Measurements from ENCODE around the gene MAP1B. TPM values are rescaled to one million over a fixed set of nuclear protein-coding genes. Genes with fewer than 3 reads are reported as not detected.

The MAP1B gene
- total and polyA plus RNA-seq, 9 of the 15 experiments (the other 6 are each of a cell fraction or from before 2014, with no cell fraction given): 5.2 to 66.1 (median 17.3) TPM

DNA sequence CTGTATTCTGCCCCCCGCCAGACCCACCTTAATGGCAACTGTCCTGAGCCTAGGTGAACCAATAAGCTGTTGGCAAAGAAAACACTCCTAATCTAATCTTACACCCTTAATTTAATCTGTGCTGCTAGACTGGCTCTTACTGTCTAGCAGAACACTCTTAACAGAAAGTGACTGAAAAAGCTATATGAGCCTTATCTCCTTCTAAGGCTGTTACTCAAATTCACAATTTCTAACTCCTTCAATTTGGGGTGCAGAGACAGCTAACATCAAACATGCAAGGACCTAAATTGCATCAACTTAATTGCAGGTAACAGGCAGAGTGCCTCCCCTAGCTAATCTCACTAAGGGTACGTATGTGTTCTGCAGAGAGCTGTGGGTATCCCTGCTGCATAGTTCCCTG is 49.5 kb upstream of the MAP1B start:
- 0% methylated on average over 2 of the region's 2 CpGs for WGBS (ENCODE audit: insufficient coverage, low coverage, missing lambda C conversion rate)
- no TSS peak for BruUV-seq (replicated peaks)

DNA sequence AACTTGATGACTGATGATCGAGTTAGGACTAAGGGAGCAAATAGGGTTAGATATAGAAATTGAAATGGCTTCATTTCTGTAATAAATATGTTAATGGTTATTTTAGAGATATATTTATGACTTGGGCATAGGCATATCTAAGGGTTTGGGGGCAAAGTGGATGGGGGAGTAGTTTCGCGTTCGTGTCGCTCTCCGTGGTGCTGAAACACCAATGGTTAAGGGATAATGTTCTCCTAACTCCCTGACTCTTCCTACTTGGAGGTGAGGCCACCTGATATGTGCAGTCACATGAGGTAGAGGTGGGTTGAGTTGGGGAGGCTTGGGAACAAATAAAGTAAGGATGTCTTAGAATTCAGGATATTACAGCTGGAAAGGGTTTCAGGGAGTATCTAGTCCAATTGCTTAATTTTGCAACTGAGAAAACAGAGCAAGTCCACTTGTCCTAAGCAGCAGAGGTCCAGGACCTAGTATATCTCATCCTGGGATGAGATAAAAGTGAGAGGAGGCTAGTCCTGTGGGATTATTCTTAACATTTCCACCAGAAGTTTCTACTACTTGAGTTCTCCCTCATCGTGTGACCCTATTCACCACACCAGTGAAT is 44.0 kb upstream of the MAP1B start:
- ATAC-seq (peak; percentile 76), FAIRE-seq (peak; percentile 84), DNase-seq (ENCODE audit: extremely low read depth in 1 of 4, low spot score in 3 of 4) (peak; percentile 46 to 64 (median 52))
- Histone ChIP-seq H4K20me1 (replicated peaks; ENCODE audit: control insufficient read depth, insufficient read depth, low read length) (0 out of 2 replicates have a peak, but pooled peaks cover 6% of the 10 kb centered on the region), H3K79me2 (ENCODE audit: control insufficient read depth, insufficient read depth, low read length) (no peaks in the 10 kb centered on the region), H3K4me1 (replicated peaks in 1 of 2; ENCODE audit: control insufficient read depth in 2 of 2, insufficient read depth in 2 of 2, low read length in 2 of 2) (peaks cover 4% of the 10 kb centered on the region in 2 experiments; a peak in 2 of 5 replicates), H3K27ac (ENCODE audit: extremely low read depth, low read depth, low read length) (no peak overlapping the region), H3K9ac (ENCODE audit: insufficient read depth in 1 of 2, low read depth in 2 of 2, low read length in 2 of 2) (no peak overlapping the region), H3K27me3 (ENCODE audit: control insufficient read depth in 2 of 2, insufficient read depth in 2 of 2, low read length in 2 of 2) (no peaks in the 10 kb centered on the region), H3K36me3 (ENCODE audit: control insufficient read depth, insufficient read depth, low read length) (no peaks in the 10 kb centered on the region), H3K4me3 (no peak overlapping the region), H3K9me3 (replicated peaks; ENCODE audit: control insufficient read depth, insufficient read depth, low read depth, low read length) (no peaks in the 10 kb centered on the region), H2AFZ (ENCODE audit: low read depth, low read length) (no peak overlapping the region), H3K4me2 (ENCODE audit: insufficient read depth, low read length) (no peak overlapping the region), H3K9me1 (ENCODE audit: control insufficient read depth, insufficient read depth, low read length) (no peaks in the 10 kb centered on the region)
- intact Hi-C loops (cut with micrococcal nuclease) (no loop called here), in situ Hi-C loops (cut with MboI) (no loop called here)
- CTCF ChIA-PET (ENCODE audit: low intra/inter-chr PET ratio): no interaction called here
- POLR2A ChIA-PET: no interaction called here
- WGBS (ENCODE audit: insufficient coverage, low coverage, missing lambda C conversion rate): under 1% methylated on average over 7 of the region's 7 CpGs
- no TSS peak for BruUV-seq (replicated peaks)
- TF ChIP-seq BDP1 (IDR thresholded peaks at IDR 0.05; ENCODE audit: insufficient read depth, insufficient read length): no peak
- TF ChIP-seq CHD2 (IDR thresholded peaks at IDR 0.05; ENCODE audit: low read depth, low read length): no peak
- no peak for TF ChIP-seq STAT5A (IDR thresholded peaks at IDR 0.05; ENCODE audit: borderline replicate concordance, low read length)
- 0 out of 2 replicates have a peak, but pooled peaks have one; percentile 57 for TF ChIP-seq PRMT5 (CRISPR knock-in tag; IDR thresholded peaks at IDR 0.05)
- no peak for TF ChIP-seq ELF2 (CRISPR knock-in tag; IDR thresholded peaks at IDR 0.05)
- TF ChIP-seq, protein P1, sequence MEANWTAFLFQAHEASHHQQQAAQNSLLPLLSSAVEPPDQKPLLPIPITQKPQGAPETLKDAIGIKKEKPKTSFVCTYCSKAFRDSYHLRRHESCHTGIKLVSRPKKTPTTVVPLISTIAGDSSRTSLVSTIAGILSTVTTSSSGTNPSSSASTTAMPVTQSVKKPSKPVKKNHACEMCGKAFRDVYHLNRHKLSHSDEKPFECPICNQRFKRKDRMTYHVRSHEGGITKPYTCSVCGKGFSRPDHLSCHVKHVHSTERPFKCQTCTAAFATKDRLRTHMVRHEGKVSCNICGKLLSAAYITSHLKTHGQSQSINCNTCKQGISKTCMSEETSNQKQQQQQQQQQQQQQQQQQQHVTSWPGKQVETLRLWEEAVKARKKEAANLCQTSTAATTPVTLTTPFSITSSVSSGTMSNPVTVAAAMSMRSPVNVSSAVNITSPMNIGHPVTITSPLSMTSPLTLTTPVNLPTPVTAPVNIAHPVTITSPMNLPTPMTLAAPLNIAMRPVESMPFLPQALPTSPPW (CRISPR knock-in tag; IDR thresholded peaks at IDR 0.05): 0 out of 2 replicates have a peak, but pooled peaks have one; percentile 18
- TF ChIP-seq, protein P2, sequence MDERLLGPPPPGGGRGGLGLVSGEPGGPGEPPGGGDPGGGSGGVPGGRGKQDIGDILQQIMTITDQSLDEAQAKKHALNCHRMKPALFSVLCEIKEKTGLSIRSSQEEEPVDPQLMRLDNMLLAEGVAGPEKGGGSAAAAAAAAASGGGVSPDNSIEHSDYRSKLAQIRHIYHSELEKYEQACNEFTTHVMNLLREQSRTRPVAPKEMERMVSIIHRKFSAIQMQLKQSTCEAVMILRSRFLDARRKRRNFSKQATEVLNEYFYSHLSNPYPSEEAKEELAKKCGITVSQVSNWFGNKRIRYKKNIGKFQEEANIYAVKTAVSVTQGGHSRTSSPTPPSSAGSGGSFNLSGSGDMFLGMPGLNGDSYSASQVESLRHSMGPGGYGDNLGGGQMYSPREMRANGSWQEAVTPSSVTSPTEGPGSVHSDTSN (CRISPR knock-in tag; IDR thresholded peaks at IDR 0.05; ENCODE audit: low read depth): no peak
- TF ChIP-seq, protein P2 (tag; conservative IDR thresholded peaks at IDR 0.05; ENCODE audit: low read depth): no peak
- peak in 1 of 2 experiments; percentile 36; a peak in 1 of 4 replicates for TF ChIP-seq RCOR1 (IDR thresholded peaks at IDR 0.05; ENCODE audit: borderline replicate concordance in 1 of 2, low read depth in 2 of 2, low read length in 2 of 2)
- TF ChIP-seq NONO (IDR thresholded peaks at IDR 0.05; ENCODE audit: low read depth in 2 of 2, low read length in 1 of 2): no peak

More for the DNA sequence above, 49.5 kb upstream of the MAP1B start:
- H3K4me3 ChIP-seq: no peak overlapping the region
- no peak overlapping the region for H2AFZ ChIP-seq (ENCODE audit: low read depth, low read length)
- TF ChIP-seq GATAD2B (IDR thresholded peaks at IDR 0.05; ENCODE audit: borderline replicate concordance): no peak
- TF ChIP-seq MEF2D (tag; conservative IDR thresholded peaks at IDR 0.05; ENCODE audit: low read depth): no peak
- TF ChIP-seq THRAP3 (IDR thresholded peaks at IDR 0.05; ENCODE audit: borderline replicate concordance): no peak
- no peak for TF ChIP-seq NFXL1 (CRISPR knock-in tag; IDR thresholded peaks at IDR 0.05)
- ChIA-PET CTCF (ENCODE audit: low intra/inter-chr PET ratio) (no interaction called here), POLR2A (interaction anchor here (1.7 kb wide), 1 partner anchor 9 kb away, joined by 9 read pairs; no protein-coding TSS in a partner anchor)
- FAIRE-seq: no peak
- H3K9me3 ChIP-seq (replicated peaks; ENCODE audit: control insufficient read depth, insufficient read depth, low read depth, low read length): no peaks in the 10 kb centered on the region
- no peaks in the 10 kb centered on the region for H3K36me3 ChIP-seq (ENCODE audit: control insufficient read depth, insufficient read depth, low read length)
- intact Hi-C loops (cut with micrococcal nuclease) (no loop called here), in situ Hi-C loops (cut with MboI) (no loop called here)
- no peak for DNase-seq (ENCODE audit: extremely low read depth in 1 of 4, low spot score in 3 of 4)
- H3K9ac ChIP-seq (ENCODE audit: insufficient read depth in 1 of 2, low read depth in 2 of 2, low read length in 2 of 2): no peak overlapping the region
- no peaks in the 10 kb centered on the region for H3K27me3 ChIP-seq (ENCODE audit: control insufficient read depth in 2 of 2, insufficient read depth in 2 of 2, low read length in 2 of 2)
- no peak overlapping the region for H3K4me2 ChIP-seq (ENCODE audit: insufficient read depth, low read length)
- no peaks in the 10 kb centered on the region; a peak in 1 of 5 replicates for H3K4me1 ChIP-seq (replicated peaks in 1 of 2; ENCODE audit: control insufficient read depth in 2 of 2, insufficient read depth in 2 of 2, low read length in 2 of 2)
- H3K79me2 ChIP-seq (ENCODE audit: control insufficient read depth, insufficient read depth, low read length): no peaks in the 10 kb centered on the region
- H4K20me1 ChIP-seq (replicated peaks; ENCODE audit: control insufficient read depth, insufficient read depth, low read length): no peaks in the 10 kb centered on the region
- ATAC-seq: no peak
- H3K9me1 ChIP-seq (ENCODE audit: control insufficient read depth, insufficient read depth, low read length): no peaks in the 10 kb centered on the region
- no peak overlapping the region for H3K27ac ChIP-seq (ENCODE audit: extremely low read depth, low read depth, low read length)

All from K562 (cell line).